ENCODE measurements around the gene NR4A1. TPM values are rescaled to one million over a fixed set of nuclear protein-coding genes. Genes with fewer than 3 reads are reported as not detected.

NR4A1 gene
- total and polyA plus RNA-seq, 9 of the 15 experiments (the other 6 are each of a cell fraction or from before 2014, with no cell fraction given) = 0.07 to 4.7 (median 1.9) TPM; not detected in 1

DNA sequence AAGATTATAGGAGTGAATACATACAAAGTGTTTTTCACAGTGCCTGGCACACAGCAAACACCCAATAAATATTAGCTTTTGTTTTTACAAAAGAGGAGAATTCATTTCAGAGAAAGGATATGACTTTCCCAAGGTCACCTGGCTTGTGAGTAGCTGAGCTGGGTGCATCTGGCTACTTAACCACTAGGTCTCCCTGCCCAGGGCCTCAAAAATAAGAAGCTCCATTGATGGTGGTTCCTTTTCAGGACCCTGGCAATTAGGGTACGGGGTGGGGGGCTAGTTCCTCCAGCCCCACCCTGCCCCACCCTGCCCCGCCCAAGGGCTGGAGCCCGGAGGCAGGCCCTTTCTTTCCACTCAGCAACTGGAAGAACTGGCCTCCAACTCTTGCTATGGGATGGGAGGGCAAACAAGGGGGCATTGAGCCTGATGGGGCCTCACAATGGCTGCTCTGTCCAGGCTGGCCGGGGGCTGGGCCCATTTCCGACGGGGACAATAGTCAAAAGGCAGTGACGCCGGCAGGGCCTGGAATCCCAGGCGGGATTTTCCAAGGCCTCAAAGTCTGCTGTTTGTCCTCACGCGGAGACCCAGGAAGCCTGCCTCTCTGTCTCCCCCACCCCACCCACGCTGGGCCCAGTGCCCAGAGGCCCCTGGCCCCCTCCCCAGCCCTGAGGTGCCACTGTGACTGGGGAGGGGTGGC, 10.4 kb downstream of the NR4A1 start (continued):
- TF ChIP-seq, protein P1, sequence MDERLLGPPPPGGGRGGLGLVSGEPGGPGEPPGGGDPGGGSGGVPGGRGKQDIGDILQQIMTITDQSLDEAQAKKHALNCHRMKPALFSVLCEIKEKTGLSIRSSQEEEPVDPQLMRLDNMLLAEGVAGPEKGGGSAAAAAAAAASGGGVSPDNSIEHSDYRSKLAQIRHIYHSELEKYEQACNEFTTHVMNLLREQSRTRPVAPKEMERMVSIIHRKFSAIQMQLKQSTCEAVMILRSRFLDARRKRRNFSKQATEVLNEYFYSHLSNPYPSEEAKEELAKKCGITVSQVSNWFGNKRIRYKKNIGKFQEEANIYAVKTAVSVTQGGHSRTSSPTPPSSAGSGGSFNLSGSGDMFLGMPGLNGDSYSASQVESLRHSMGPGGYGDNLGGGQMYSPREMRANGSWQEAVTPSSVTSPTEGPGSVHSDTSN (CRISPR knock-in tag; IDR thresholded peaks at IDR 0.05; ENCODE audit: low read depth) = no peak
- TF ChIP-seq, protein P1 (tag; conservative IDR thresholded peaks at IDR 0.05; ENCODE audit: low read depth) = no peak
- no peak for TF ChIP-seq THRAP3 (IDR thresholded peaks at IDR 0.05; ENCODE audit: borderline replicate concordance)

DNA sequence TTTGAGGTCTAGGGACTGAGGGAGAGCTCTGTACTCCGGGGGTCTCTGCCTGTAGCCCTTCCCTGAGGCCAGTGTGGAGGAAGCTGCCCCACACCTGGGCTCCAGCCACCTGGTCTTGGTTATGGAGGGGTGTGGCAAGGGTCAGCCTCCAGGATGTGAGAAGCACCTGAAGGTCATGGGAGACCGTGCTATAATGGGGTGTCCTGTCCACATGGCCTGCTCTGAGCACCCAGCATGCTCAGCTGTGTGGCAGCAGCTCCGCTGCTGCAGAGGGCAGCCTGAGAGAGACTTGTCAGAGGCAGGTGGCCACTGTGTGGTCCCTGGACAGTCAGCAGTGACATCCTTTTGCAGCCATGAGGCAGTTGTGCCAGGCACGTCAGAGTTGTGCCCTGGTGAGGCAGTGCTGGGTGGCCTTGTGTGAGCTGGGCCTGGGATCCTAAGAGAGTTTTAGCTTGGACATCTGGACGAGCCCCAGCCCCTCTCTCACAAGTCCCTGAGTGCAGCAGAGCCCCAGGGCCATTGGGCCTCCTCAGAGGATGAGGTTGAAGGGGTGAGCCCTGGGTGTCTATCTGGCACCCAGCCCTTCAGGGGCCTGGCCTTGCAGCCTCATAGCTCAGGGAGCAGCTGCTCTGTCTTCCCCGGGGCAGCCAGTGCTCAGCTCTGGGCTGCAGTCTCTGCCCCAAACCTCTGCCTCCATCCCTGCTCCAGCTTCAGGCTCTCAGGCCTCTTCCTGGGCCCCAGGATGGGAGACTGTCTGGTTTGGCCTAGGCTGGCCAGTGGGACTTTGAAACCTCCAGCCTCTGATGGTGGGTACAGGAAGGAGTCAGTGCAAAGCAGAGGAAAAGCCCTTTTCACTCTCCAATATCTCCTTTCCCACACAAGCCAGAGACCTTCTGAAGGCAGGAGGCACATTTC, 11.2 kb downstream of the NR4A1 start:
- Histone ChIP-seq H3K9me3 (replicated peaks; ENCODE audit: control insufficient read depth, insufficient read depth, low read depth, low read length) (no peaks in the 10 kb centered on the region), H3K9me1 (ENCODE audit: control insufficient read depth, insufficient read depth, low read length) (no peaks in the 10 kb centered on the region), H3K4me1 (replicated peaks in 1 of 2; ENCODE audit: control insufficient read depth in 2 of 2, insufficient read depth in 2 of 2, low read length in 2 of 2) (peaks cover 9 to 33% of the 10 kb centered on the region in 2 experiments; a peak in 4 of 5 replicates), H3K27me3 (ENCODE audit: control insufficient read depth in 2 of 2, insufficient read depth in 2 of 2, low read length in 2 of 2) (peaks cover 0 to 5% of the 10 kb centered on the region in 2 experiments; a peak in 2 of 5 replicates), H3K36me3 (ENCODE audit: control insufficient read depth, insufficient read depth, low read length) (no peaks in the 10 kb centered on the region), H3K4me3 (no peak overlapping the region), H3K79me2 (ENCODE audit: control insufficient read depth, insufficient read depth, low read length) (no peaks in the 10 kb centered on the region), H3K9ac (ENCODE audit: insufficient read depth in 1 of 2, low read depth in 2 of 2, low read length in 2 of 2) (peak overlapping the region in 1 of 2 experiments; percentile 78; a peak in 2 of 4 replicates), H4K20me1 (replicated peaks; ENCODE audit: control insufficient read depth, insufficient read depth, low read length) (no peaks in the 10 kb centered on the region), H3K4me2 (ENCODE audit: insufficient read depth, low read length) (no peak overlapping the region), H3K27ac (ENCODE audit: extremely low read depth, low read depth, low read length) (no peak overlapping the region), H2AFZ (ENCODE audit: low read depth, low read length) (no peak overlapping the region)
- ChIA-PET CTCF (ENCODE audit: low intra/inter-chr PET ratio) (no interaction called here), POLR2A (interaction anchor here (0.7 to 1.4 kb wide), 3 partner anchors 9 to 30 kb away, joined by 3 to 5 read pairs (median 4); no protein-coding TSS in a partner anchor)
- intact Hi-C loops (cut with micrococcal nuclease) = no loop called here
- in situ Hi-C loops (cut with MboI) = no loop called here
- DNase-seq (ENCODE audit: extremely low read depth in 1 of 4, low spot score in 3 of 4) = no peak
- no TSS peak for BruUV-seq (replicated peaks)
- WGBS (ENCODE audit: insufficient coverage, low coverage, missing lambda C conversion rate) = 62% methylated on average over 5 of the region's 6 CpGs
- FAIRE-seq = no peak
- TF ChIP-seq WHSC1 (IDR thresholded peaks at IDR 0.05; ENCODE audit: low read length) (no peak), U2AF1 (optimal IDR thresholded peaks at IDR 0.05; ENCODE audit: low read depth, low read length) (no peak), EGR1 (conservative IDR thresholded peaks at IDR 0.05) (no peak), SMC3 (conservative IDR thresholded peaks at IDR 0.05; ENCODE audit: insufficient read depth, low read depth, low read length) (no peak), ELF2 (CRISPR knock-in tag; IDR thresholded peaks at IDR 0.05) (no peak), IRF2 (CRISPR knock-in tag; IDR thresholded peaks at IDR 0.05) (no peak), JUN (IDR thresholded peaks at IDR 0.05; ENCODE audit: borderline replicate concordance, low read depth, low read length) (no peak), JUN (CRISPR knock-in tag; IDR thresholded peaks at IDR 0.05; ENCODE audit: borderline replicate concordance) (no peak), ZNF830 (CRISPR knock-in tag; IDR thresholded peaks at IDR 0.05) (no peak), ETV5 (CRISPR knock-in tag; IDR thresholded peaks at IDR 0.05; ENCODE audit: low read depth) (no peak)
- TF ChIP-seq, protein P2, sequence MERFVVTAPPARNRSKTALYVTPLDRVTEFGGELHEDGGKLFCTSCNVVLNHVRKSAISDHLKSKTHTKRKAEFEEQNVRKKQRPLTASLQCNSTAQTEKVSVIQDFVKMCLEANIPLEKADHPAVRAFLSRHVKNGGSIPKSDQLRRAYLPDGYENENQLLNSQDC (CRISPR knock-in tag; IDR thresholded peaks at IDR 0.05) = no peak
- no peak for ATAC-seq

All from K562 (cell line).